HG03460 (cell line): Measurements from ENCODE around the gene PLIN1.

Source experiments
- ATAC-seq: cut with Tn5 transposase; IDR thresholded peaks from one replicate; pipeline ENCODE4 v1.9.1; 2021; ENCODE audit not compliant: unreplicated experiment

The PLIN1 gene

GRCh38 chr15:89630260-89630659 lies 48.9 kb downstream of the PLIN1 start:
- no peak for ATAC-seq

- no peak for ATAC-seq
These were observed 49.3 kb downstream of the PLIN1 start for GRCh38 chr15:89629829-89630228.

GRCh38 chr15:89628806-89629715 lies 50.1 kb downstream of the PLIN1 start:
- ATAC-seq, result no peak

DNA sequence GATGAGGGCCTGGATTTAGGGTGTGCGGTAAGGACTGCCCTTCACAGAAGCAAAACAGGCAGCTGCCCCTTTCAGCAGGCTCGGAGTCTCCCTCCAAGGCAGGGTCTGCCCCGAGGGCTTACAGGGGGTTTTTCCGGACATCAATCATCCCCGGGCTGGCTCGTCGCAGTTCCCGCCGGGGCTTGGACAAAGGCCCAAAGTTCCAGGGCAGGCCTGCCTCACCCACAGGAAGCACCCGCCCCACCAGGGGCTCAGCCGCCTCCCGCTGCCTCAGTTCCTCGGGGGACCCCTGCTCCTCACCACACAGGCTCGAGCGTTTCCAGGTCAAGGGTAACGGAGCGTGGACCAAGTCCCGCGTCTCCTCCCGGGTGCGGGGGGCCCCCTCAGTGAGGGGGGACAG lies 50.9 kb downstream of the PLIN1 start:
- no peak for ATAC-seq

GRCh38 chr15:89627256-89627970 lies 51.8 kb downstream of the PLIN1 start:
- ATAC-seq, result no peak

- no peak for ATAC-seq
These were observed 53.5 kb downstream of the PLIN1 start for GRCh38 chr15:89625716-89626115.

- no peak for ATAC-seq
These were observed 56.0 kb downstream of the PLIN1 start for GRCh38 chr15:89623165-89623564.

DNA sequence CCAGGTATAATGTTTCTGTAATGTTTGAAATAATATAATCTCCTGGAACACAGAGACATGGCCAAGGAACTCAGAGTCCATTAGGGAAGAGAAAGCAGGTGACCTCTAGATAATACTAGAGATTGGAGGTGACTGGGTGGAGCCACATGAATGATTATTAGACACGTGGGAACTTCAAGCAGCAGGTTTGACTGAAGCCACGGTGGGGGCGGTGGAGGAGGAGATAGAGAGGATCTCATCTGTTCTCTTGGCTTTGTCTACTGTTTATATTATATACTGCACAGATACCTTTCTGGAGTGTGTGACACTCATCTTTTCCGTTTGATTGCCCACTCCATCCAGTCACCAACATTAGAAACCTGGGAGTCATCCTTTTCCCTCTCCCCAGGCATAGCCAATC lies 57.6 kb downstream of the PLIN1 start:
- ATAC-seq, result no peak

GRCh38 chr15:89616228-89616627 lies 62.9 kb downstream of the PLIN1 start:
- no peak for ATAC-seq

DNA sequence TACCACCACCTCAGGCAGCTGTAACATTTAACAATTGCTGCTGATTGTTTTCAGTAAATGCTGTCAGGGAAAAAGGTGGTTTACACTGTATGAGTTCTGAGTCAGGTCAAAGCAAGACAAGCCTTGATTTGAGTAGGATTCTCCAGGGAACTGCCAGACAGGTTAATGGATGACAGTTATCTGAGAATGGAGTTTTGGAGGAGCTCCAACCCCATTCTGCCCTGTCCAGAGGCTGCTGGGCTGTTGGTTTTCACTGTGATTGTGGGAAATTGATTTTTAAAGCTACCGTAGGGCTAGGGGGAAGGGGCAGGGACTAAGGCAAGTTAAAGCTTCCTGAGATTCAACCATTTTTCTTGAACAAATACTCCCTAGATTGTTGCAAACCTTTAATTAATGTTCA lies 64.0 kb downstream of the PLIN1 start:
- ATAC-seq, result no peak
